HEK293 (cell line): ENCODE measurements around the gene FAM193B.

Source experiments
- CTCF ChIA-PET: fragments of 350-600 bp; formaldehyde crosslinking; extraction: SDS; loops from one replicate; lab custom pipeline; 2021; ENCODE audit warnings: antibody characterized with exemption; lab: Yijun Ruan, JAX
- POLR2A ChIA-PET: fragments of 300-600 bp; formaldehyde crosslinking; extraction: SDS; loops from one replicate; lab custom pipeline; 2020; ENCODE audit warnings: antibody characterized with exemption, inconsistent platforms; lab: Yijun Ruan, JAX
- H3K27ac ChIP-seq: fragments of 200-500 bp; sonication (Bioruptor generic); 2 replicates; pipeline ENCODE4 v1.5.1; 2014; ENCODE audit warnings: low read depth, low read length, control low read depth, inconsistent platforms; ENCODE audit errors: extremely low read depth
- H3K36me3 ChIP-seq, 2 experiments: fragments of 200-500 bp in 1 of 2; sonication (Bioruptor generic) in 1 of 2; 1 replicate in 1 of 2; 2 replicates in 1 of 2; pipeline ENCODE4 v1.5.1; 2014 to 2017; ENCODE audit warnings: inconsistent platforms in 2 of 2, low read length in 2 of 2; ENCODE audit not compliant: control insufficient read depth in 2 of 2, insufficient read depth in 1 of 2
- H3K4me1 ChIP-seq: fragments of 200-500 bp; sonication (Bioruptor generic); 2 replicates; pipeline ENCODE4 v1.5.1; 2014; ENCODE audit warnings: mild to moderate bottlenecking, low read length, inconsistent platforms; ENCODE audit not compliant: control insufficient read depth, insufficient read depth
- H3K4me3 ChIP-seq: 2 replicates; pipeline ENCODE4 v1.5.1; 2011; ENCODE audit warnings: low read depth, mild to moderate bottlenecking, control low read depth, low read length, moderate library complexity
- H3K9me3 ChIP-seq: fragments of 200-500 bp; sonication (Bioruptor generic); 2 replicates; pipeline ENCODE4 v1.5.1; 2014; ENCODE audit warnings: low read depth, low read length, inconsistent platforms; ENCODE audit not compliant: control insufficient read depth, insufficient read depth
- GFI1B ChIP-seq: fragments of 450-650 bp; formaldehyde crosslinking; IDR thresholded peaks from 2 replicates; pipeline ENCODE4 v1.5.1; 2016; ENCODE audit warnings: missing biosample characterization, missing genetic modification characterization
- GLI4 ChIP-seq: fragments of 450-650 bp; formaldehyde crosslinking; IDR thresholded peaks from 2 replicates; pipeline ENCODE4 v1.5.1; 2016; ENCODE audit warnings: missing biosample characterization, missing genetic modification characterization
- GLIS1 ChIP-seq: fragments of 450-650 bp; formaldehyde crosslinking; IDR thresholded peaks from 2 replicates; pipeline ENCODE4 v1.5.1; 2016; ENCODE audit warnings: missing biosample characterization, missing genetic modification characterization
- GLIS2 ChIP-seq: fragments of 450-650 bp; formaldehyde crosslinking; IDR thresholded peaks from 2 replicates; pipeline ENCODE4 v1.5.1; 2016; ENCODE audit warnings: missing biosample characterization, missing genetic modification characterization
- KLF16 ChIP-seq: fragments of 450-650 bp; formaldehyde crosslinking; IDR thresholded peaks from 2 replicates; pipeline ENCODE4 v1.5.1; 2017; ENCODE audit warnings: missing biosample characterization, missing genetic modification characterization
- OVOL3 ChIP-seq: fragments of 450-650 bp; formaldehyde crosslinking; IDR thresholded peaks from 2 replicates; pipeline ENCODE4 v1.5.1; 2016; ENCODE audit warnings: missing biosample characterization, missing genetic modification characterization
- SCRT2 ChIP-seq: fragments of 450-650 bp; formaldehyde crosslinking; IDR thresholded peaks from 2 replicates; pipeline ENCODE4 v1.5.1; 2016; ENCODE audit warnings: missing biosample characterization, missing genetic modification characterization
- SETDB1 ChIP-seq: IDR thresholded peaks from one replicate; pipeline ENCODE4 v1.6.1; 2017; ENCODE audit warnings: mild to moderate bottlenecking, low read length, moderate library complexity, mixed read lengths; ENCODE audit not compliant: insufficient read length
- YY2 ChIP-seq: fragments of 450-650 bp; formaldehyde crosslinking; IDR thresholded peaks from 2 replicates; pipeline ENCODE4 v1.5.1; 2016; ENCODE audit warnings: missing biosample characterization, missing genetic modification characterization
- ZNF112 ChIP-seq: fragments of 450-650 bp; formaldehyde crosslinking; IDR thresholded peaks from 2 replicates; pipeline ENCODE4 v1.5.0; 2017; ENCODE audit warnings: missing biosample characterization, missing genetic modification characterization
- ZNF146 ChIP-seq: fragments of 450-650 bp; formaldehyde crosslinking; IDR thresholded peaks from 2 replicates; pipeline ENCODE4 v1.5.1; 2016; ENCODE audit warnings: missing biosample characterization, missing genetic modification characterization
- ZNF157 ChIP-seq: fragments of 450-650 bp; formaldehyde crosslinking; IDR thresholded peaks from 2 replicates; pipeline ENCODE4 v1.5.1; 2016; ENCODE audit warnings: missing biosample characterization, missing genetic modification characterization
- ZNF175 ChIP-seq: fragments of 450-650 bp; formaldehyde crosslinking; IDR thresholded peaks from 2 replicates; pipeline ENCODE4 v1.5.1; 2016; ENCODE audit warnings: missing biosample characterization, missing genetic modification characterization
- ZNF18 ChIP-seq: fragments of 450-650 bp; formaldehyde crosslinking; IDR thresholded peaks from 2 replicates; pipeline ENCODE4 v1.5.1; 2016; ENCODE audit warnings: missing biosample characterization, missing genetic modification characterization
- ZNF211 ChIP-seq: fragments of 450-650 bp; formaldehyde crosslinking; IDR thresholded peaks from 2 replicates; pipeline ENCODE4 v1.5.1; 2016; ENCODE audit warnings: low read depth, missing biosample characterization, missing genetic modification characterization
- ZNF350 ChIP-seq: fragments of 450-650 bp; formaldehyde crosslinking; IDR thresholded peaks from 2 replicates; pipeline ENCODE4 v1.5.0; 2017; ENCODE audit warnings: missing biosample characterization, mild to moderate bottlenecking, missing genetic modification characterization
- ZNF37A ChIP-seq: fragments of 450-650 bp; IDR thresholded peaks from 2 replicates; pipeline ENCODE4 v1.5.1; 2018; ENCODE audit warnings: missing biosample characterization, missing genetic modification characterization
- ZNF404 ChIP-seq: fragments of 450-650 bp; formaldehyde crosslinking; IDR thresholded peaks from 2 replicates; pipeline ENCODE4 v1.5.1; 2017; ENCODE audit warnings: missing biosample characterization, missing genetic modification characterization
- ZNF48 ChIP-seq: fragments of 450-650 bp; formaldehyde crosslinking; IDR thresholded peaks from 2 replicates; pipeline ENCODE4 v1.5.1; 2016; ENCODE audit warnings: missing biosample characterization, missing genetic modification characterization
- ZNF571 ChIP-seq: fragments of 450-650 bp; formaldehyde crosslinking; IDR thresholded peaks from 2 replicates; pipeline ENCODE4 v1.5.0; 2017; ENCODE audit warnings: missing biosample characterization, missing genetic modification characterization
- ZNF658 ChIP-seq: fragments of 450-650 bp; formaldehyde crosslinking; IDR thresholded peaks from 2 replicates; pipeline ENCODE4; 2016; ENCODE audit warnings: missing biosample characterization, missing genetic modification characterization
- ZNF692 ChIP-seq: fragments of 450-650 bp; formaldehyde crosslinking; IDR thresholded peaks from 2 replicates; pipeline ENCODE4 v1.5.1; 2016; ENCODE audit warnings: missing biosample characterization, missing genetic modification characterization
- ZNF701 ChIP-seq: fragments of 450-650 bp; formaldehyde crosslinking; IDR thresholded peaks from 2 replicates; pipeline ENCODE4 v1.5.1; 2016; ENCODE audit warnings: missing biosample characterization, missing genetic modification characterization
- ZNF791 ChIP-seq: fragments of 450-650 bp; formaldehyde crosslinking; IDR thresholded peaks from 2 replicates; pipeline ENCODE4 v1.5.1; 2016; ENCODE audit warnings: missing biosample characterization, missing genetic modification characterization
- TF ChIP-seq, protein P1 (sequence below): fragments of 450-650 bp; IDR thresholded peaks from 2 replicates; pipeline ENCODE4 v1.5.1; 2018; ENCODE audit warnings: missing biosample characterization, missing genetic modification characterization

Gene FAM193B

DNA sequence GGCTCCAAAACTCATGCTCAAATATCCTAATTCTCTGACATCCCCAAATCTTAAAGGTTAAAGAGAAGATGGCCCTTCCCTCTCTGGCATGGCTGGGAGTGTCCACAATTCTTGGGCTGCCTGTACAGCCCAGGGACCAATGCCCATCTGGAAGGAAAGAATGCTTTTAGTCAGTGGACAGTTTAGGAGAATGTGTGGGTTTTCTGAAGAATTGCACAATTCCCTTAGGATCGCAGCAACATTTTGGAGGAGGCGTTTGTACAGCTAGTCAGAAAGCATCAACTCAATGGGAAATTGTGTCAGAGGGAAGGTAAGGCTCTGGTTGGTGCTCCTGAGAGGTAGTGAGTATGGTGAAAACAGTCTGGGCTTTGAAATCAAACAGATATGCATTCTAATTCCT lies 15.0 kb downstream of the FAM193B start:
- ChIA-PET POLR2A (interaction anchor here (2.0 kb wide), 1 partner anchor 53 kb away, joined by 4 read pairs; the partner anchor contains the start of gene TMED9), CTCF (interaction anchor here (0.6 to 1.6 kb wide), 2 partner anchors 18 to 521 kb away, joined by 3 to 8 read pairs; no protein-coding TSS in a partner anchor)
- H3K27ac ChIP-seq: no peak overlapping the region

GRCh38 chr5:177538876-177539275 lies 15.5 kb downstream of the FAM193B start:
- CTCF ChIA-PET: interaction anchor here (0.6 to 1.6 kb wide), 2 partner anchors 18 to 521 kb away, joined by 3 to 8 read pairs; no protein-coding TSS in a partner anchor
- POLR2A ChIA-PET: interaction anchor here (0.6 to 2.0 kb wide), 2 partner anchors 31 to 53 kb away, joined by 3 to 4 read pairs; partner anchors contain the start of gene TMED9
- Histone ChIP-seq H3K9me3 (no peaks in the 10 kb centered on the region), H3K27ac (no peak overlapping the region)
- TF ChIP-seq SCRT2 (tag by site-specific recombination) (no peak), GLIS2 (tag by site-specific recombination) (no peak), ZNF571 (tag by site-specific recombination) (no peak), ZNF404 (no peak), GLI4 (no peak), ZNF157 (tag by site-specific recombination) (no peak), ZNF658 (tag by site-specific recombination) (no peak), ZNF701 (tag by site-specific recombination) (no peak), ZNF791 (no peak)
- TF ChIP-seq, protein P1, sequence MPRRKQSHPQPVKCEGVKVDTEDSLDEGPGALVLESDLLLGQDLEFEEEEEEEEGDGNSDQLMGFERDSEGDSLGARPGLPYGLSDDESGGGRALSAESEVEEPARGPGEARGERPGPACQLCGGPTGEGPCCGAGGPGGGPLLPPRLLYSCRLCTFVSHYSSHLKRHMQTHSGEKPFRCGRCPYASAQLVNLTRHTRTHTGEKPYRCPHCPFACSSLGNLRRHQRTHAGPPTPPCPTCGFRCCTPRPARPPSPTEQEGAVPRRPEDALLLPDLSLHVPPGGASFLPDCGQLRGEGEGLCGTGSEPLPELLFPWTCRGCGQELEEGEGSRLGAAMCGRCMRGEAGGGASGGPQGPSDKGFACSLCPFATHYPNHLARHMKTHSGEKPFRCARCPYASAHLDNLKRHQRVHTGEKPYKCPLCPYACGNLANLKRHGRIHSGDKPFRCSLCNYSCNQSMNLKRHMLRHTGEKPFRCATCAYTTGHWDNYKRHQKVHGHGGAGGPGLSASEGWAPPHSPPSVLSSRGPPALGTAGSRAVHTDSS (tag by site-specific recombination): no peak
- TF ChIP-seq, all 188 proteins: peak for 0
- Histone ChIP-seq H3K4me3 (no peak overlapping the region), H3K36me3 (peaks cover 8 to 75% of the 10 kb centered on the region in 2 experiments), H3K4me1 (no peaks in the 10 kb centered on the region)

More for the DNA sequence above, 15.0 kb downstream of the FAM193B start:
- Histone ChIP-seq H3K4me1 (no peaks in the 10 kb centered on the region), H3K36me3 (peaks cover 4 to 72% of the 10 kb centered on the region in 2 experiments), H3K4me3 (no peak overlapping the region), H3K9me3 (no peaks in the 10 kb centered on the region)
- no peak for TF ChIP-seq ZNF211 (tag by site-specific recombination)
- no peak for TF ChIP-seq ZNF146 (tag by site-specific recombination)
- TF ChIP-seq ZNF18: no peak
- TF ChIP-seq ZNF175 (tag by site-specific recombination): no peak
- TF ChIP-seq GLIS1 (tag by site-specific recombination): no peak
- TF ChIP-seq OVOL3: no peak
- no peak for TF ChIP-seq ZNF112
- TF ChIP-seq ZNF37A: no peak
- no peak for TF ChIP-seq KLF16 (tag by site-specific recombination)
- TF ChIP-seq SETDB1: no peak
- no peak for TF ChIP-seq YY2 (tag by site-specific recombination)
- TF ChIP-seq ZNF350 (tag by site-specific recombination): no peak
- no peak for TF ChIP-seq ZNF692
- no peak for TF ChIP-seq ZNF48
- TF ChIP-seq GFI1B (tag by site-specific recombination): no peak
